BE2C (cell line): ENCODE data around the gene RBM10.

Source experiments
- DNase-seq: peaks from one replicate; pipeline ENCODE4 v3.0.0-alpha.2; 2020
- H3K27me3 ChIP-seq: fragments of 250-450 bp; sonication (Bioruptor Pico); 2 replicates; pipeline ENCODE4 v1.5.1; 2020; ENCODE audit warnings: mild to moderate bottlenecking
- H3K36me3 ChIP-seq: fragments of 250-450 bp; sonication (Bioruptor Pico); 2 replicates; pipeline ENCODE4 v1.5.1; 2020; ENCODE audit warnings: mild to moderate bottlenecking
- H3K4me1 ChIP-seq: fragments of 250-450 bp; sonication (Bioruptor Pico); 2 replicates; pipeline ENCODE4 v1.5.1; 2020
- H3K4me3 ChIP-seq: 2 replicates; pipeline ENCODE4 v1.5.1; 2011; ENCODE audit warnings: low read depth, low read length
- H3K9me3 ChIP-seq: fragments of 250-450 bp; sonication (Bioruptor Pico); 2 replicates; pipeline ENCODE4 v1.5.1; 2020
- TF ChIP-seq, protein P1 (sequence below): IDR thresholded peaks from 2 replicates; pipeline ENCODE4 v1.5.1; 2012; ENCODE audit warnings: mild to moderate bottlenecking, low read depth, low read length

RBM10 gene

GRCh38 chrX:47156611-47157520 lies 11.8 kb downstream of the RBM10 start:
- H3K9me3 ChIP-seq = no peaks in the 10 kb centered on the region
- TF ChIP-seq, protein P1, sequence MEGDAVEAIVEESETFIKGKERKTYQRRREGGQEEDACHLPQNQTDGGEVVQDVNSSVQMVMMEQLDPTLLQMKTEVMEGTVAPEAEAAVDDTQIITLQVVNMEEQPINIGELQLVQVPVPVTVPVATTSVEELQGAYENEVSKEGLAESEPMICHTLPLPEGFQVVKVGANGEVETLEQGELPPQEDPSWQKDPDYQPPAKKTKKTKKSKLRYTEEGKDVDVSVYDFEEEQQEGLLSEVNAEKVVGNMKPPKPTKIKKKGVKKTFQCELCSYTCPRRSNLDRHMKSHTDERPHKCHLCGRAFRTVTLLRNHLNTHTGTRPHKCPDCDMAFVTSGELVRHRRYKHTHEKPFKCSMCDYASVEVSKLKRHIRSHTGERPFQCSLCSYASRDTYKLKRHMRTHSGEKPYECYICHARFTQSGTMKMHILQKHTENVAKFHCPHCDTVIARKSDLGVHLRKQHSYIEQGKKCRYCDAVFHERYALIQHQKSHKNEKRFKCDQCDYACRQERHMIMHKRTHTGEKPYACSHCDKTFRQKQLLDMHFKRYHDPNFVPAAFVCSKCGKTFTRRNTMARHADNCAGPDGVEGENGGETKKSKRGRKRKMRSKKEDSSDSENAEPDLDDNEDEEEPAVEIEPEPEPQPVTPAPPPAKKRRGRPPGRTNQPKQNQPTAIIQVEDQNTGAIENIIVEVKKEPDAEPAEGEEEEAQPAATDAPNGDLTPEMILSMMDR = no peak
- DNase-seq = no peak
- no peak overlapping the region for H3K4me3 ChIP-seq
- H3K27me3 ChIP-seq = no peaks in the 10 kb centered on the region
- no peaks in the 10 kb centered on the region for H3K4me1 ChIP-seq
- peaks cover 27% of the 10 kb centered on the region for H3K36me3 ChIP-seq

DNA sequence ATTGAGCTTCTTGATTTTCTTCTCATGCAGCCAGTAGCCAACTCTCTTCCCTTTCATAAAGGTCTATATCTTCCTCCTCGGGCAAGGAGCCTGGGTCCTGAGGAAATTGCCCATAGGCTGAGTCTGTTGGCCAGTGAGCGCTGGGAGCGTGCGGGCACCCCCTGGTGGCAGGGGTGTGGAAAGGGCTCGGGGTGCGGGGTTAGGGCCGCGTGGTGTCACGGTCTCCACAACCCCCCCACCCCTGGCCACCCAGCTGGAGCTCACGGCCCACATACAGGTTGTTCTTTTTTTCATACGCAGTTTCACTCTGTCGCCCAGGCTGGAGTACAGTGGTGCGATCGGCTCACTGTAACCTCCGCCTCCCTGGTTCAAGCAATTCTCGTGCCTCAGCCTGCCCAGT lies 13.1 kb downstream of the RBM10 start:
- peaks cover 26% of the 10 kb centered on the region for H3K36me3 ChIP-seq
- no peak overlapping the region for H3K4me3 ChIP-seq
- TF ChIP-seq, protein P1 = no peak
- DNase-seq = no peak
- no peaks in the 10 kb centered on the region for H3K9me3 ChIP-seq
- H3K27me3 ChIP-seq = no peaks in the 10 kb centered on the region
- no peaks in the 10 kb centered on the region for H3K4me1 ChIP-seq

GRCh38 chrX:47158781-47159180 lies 13.8 kb downstream of the RBM10 start:
- no peak for DNase-seq
- Histone ChIP-seq H3K9me3 (no peaks in the 10 kb centered on the region), H3K4me3 (no peak overlapping the region), H3K27me3 (no peaks in the 10 kb centered on the region), H3K36me3 (peaks cover 26% of the 10 kb centered on the region), H3K4me1 (no peaks in the 10 kb centered on the region)
- TF ChIP-seq, protein P1 = no peak

DNA sequence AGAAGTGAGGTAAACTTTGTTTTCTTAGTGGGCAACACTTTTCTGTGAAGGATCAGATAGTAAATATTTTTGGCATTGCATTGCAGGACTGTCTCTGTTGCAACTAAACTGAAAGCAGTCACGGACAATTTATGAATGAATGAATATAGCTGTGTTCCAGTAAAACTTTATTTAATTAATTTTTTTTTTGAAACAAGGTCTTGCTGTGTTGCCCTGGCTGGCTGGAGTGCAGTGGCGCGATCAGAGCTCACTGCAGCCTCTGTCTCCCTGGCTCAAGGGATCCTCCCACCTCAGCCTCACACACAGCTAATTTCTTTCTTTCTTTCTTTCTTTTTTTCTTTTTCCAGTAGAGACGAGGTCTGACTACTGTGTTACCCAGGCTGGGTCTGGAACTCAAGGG lies 15.8 kb downstream of the RBM10 start:
- no peaks in the 10 kb centered on the region for H3K9me3 ChIP-seq
- no peaks in the 10 kb centered on the region for H3K27me3 ChIP-seq
- peaks cover 26% of the 10 kb centered on the region for H3K36me3 ChIP-seq
- no peaks in the 10 kb centered on the region for H3K4me1 ChIP-seq
- no peak overlapping the region for H3K4me3 ChIP-seq
- DNase-seq = no peak
- TF ChIP-seq, protein P1 = no peak

- Histone ChIP-seq H3K27me3 (no peaks in the 10 kb centered on the region), H3K36me3 (peaks cover 15% of the 10 kb centered on the region), H3K9me3 (no peaks in the 10 kb centered on the region), H3K4me1 (no peaks in the 10 kb centered on the region), H3K4me3 (no peak overlapping the region)
- TF ChIP-seq, protein P1 = no peak
- no peak for DNase-seq
These were observed 18.0 kb downstream of the RBM10 start for GRCh38 chrX:47162927-47163583.

GRCh38 chrX:47164420-47164819 lies 19.4 kb downstream of the RBM10 start:
- DNase-seq = no peak
- Histone ChIP-seq H3K36me3 (peaks cover 15% of the 10 kb centered on the region), H3K27me3 (no peaks in the 10 kb centered on the region), H3K4me3 (no peak overlapping the region), H3K9me3 (no peaks in the 10 kb centered on the region), H3K4me1 (no peaks in the 10 kb centered on the region)
- TF ChIP-seq, protein P1 = no peak
